ENCODE results near the gene DUSP1. TPM values are rescaled to one million over a fixed set of nuclear protein-coding genes. Genes with fewer than 3 reads are reported as not detected.
A peak's percentile ranks its signal among the peaks of the same experiment; 100 is the strongest.

The DUSP1 gene
- total RNA-seq, 1 experiment from 2014 or later, result 38.1 TPM

- intact Hi-C loops (cut with micrococcal nuclease; ENCODE audit: unreplicated experiment), result no loop called here
- no peak overlapping the region for H3K4me3 Mint-ChIP-seq (ENCODE audit: low read depth, unreplicated experiment)
- H3K27ac Mint-ChIP-seq (ENCODE audit: unreplicated experiment), result no peak overlapping the region
- peaks cover 22% of the 10 kb centered on the region for H3K36me3 Mint-ChIP-seq (ENCODE audit: insufficient read depth, unreplicated experiment)
- peaks cover 59% of the 10 kb centered on the region for H3K4me1 Mint-ChIP-seq (ENCODE audit: low read depth, unreplicated experiment)
- H3K27me3 Mint-ChIP-seq (ENCODE audit: unreplicated experiment), result no peaks in the 10 kb centered on the region
- no TSS peak for BruUV-seq (replicated peaks)
- no peaks in the 10 kb centered on the region for H3K9me3 Mint-ChIP-seq (ENCODE audit: low read depth, unreplicated experiment)
- DNase-seq, result no peak
- CTCF ChIA-PET, result interaction anchor here (0.8 kb wide), 1 partner anchor 31 kb away, joined by 4 read pairs; no protein-coding TSS in a partner anchor
- no peak for TF ChIP-seq CTCF (IDR thresholded peaks at IDR 0.05; ENCODE audit: unreplicated experiment)
These were observed 31.7 kb upstream of the DUSP1 start for GRCh38 chr5:172802567-172803176.

- no peak overlapping the region for H3K4me3 Mint-ChIP-seq (ENCODE audit: low read depth, unreplicated experiment)
- DNase-seq, result no peak
- H3K9me3 Mint-ChIP-seq (ENCODE audit: low read depth, unreplicated experiment), result no peaks in the 10 kb centered on the region
- H3K4me1 Mint-ChIP-seq (ENCODE audit: low read depth, unreplicated experiment), result peaks cover 59% of the 10 kb centered on the region
- intact Hi-C loops (cut with micrococcal nuclease; ENCODE audit: unreplicated experiment), result no loop called here
- CTCF ChIA-PET, result no interaction called here
- no peak for TF ChIP-seq CTCF (IDR thresholded peaks at IDR 0.05; ENCODE audit: unreplicated experiment)
- no peaks in the 10 kb centered on the region for H3K27me3 Mint-ChIP-seq (ENCODE audit: unreplicated experiment)
- no peak overlapping the region for H3K27ac Mint-ChIP-seq (ENCODE audit: unreplicated experiment)
- no TSS peak for BruUV-seq (replicated peaks)
- peaks cover 16% of the 10 kb centered on the region for H3K36me3 Mint-ChIP-seq (ENCODE audit: insufficient read depth, unreplicated experiment)
These were observed 31.1 kb upstream of the DUSP1 start for GRCh38 chr5:172802112-172802511.

- peak; percentile 48 for DNase-seq
These were observed 30.2 kb upstream of the DUSP1 start for GRCh38 chr5:172801179-172801671.

GRCh38 chr5:172800088-172800551, 29.1 kb upstream of the DUSP1 start:
- intact Hi-C loops (cut with micrococcal nuclease; ENCODE audit: unreplicated experiment), result no loop called here
- BruUV-seq (replicated peaks), result no TSS peak
- no peak overlapping the region for H3K4me3 Mint-ChIP-seq (ENCODE audit: low read depth, unreplicated experiment)

More at GRCh38 chr5:172801179-172801671, 30.2 kb upstream of the DUSP1 start:
- H3K27ac Mint-ChIP-seq (ENCODE audit: unreplicated experiment), result peak overlapping the region; percentile 95
- H3K36me3 Mint-ChIP-seq (ENCODE audit: insufficient read depth, unreplicated experiment), result peaks cover 17% of the 10 kb centered on the region
- TF ChIP-seq CTCF (IDR thresholded peaks at IDR 0.05; ENCODE audit: unreplicated experiment), result no peak
- CTCF ChIA-PET, result interaction anchor here (0.5 to 1.1 kb wide), 3 partner anchors 30 to 93 kb away, joined by 3 to 4 read pairs (median 3); partner anchors contain the start of gene DUSP1
- peaks cover 60% of the 10 kb centered on the region for H3K4me1 Mint-ChIP-seq (ENCODE audit: low read depth, unreplicated experiment)
- H3K27me3 Mint-ChIP-seq (ENCODE audit: unreplicated experiment), result no peaks in the 10 kb centered on the region
- intact Hi-C loops (cut with micrococcal nuclease; ENCODE audit: unreplicated experiment), result no loop called here
- H3K9me3 Mint-ChIP-seq (ENCODE audit: low read depth, unreplicated experiment), result no peaks in the 10 kb centered on the region
- peak overlapping the region; percentile 22 for H3K4me3 Mint-ChIP-seq (ENCODE audit: low read depth, unreplicated experiment)
- BruUV-seq (replicated peaks), result no TSS peak

More at GRCh38 chr5:172800088-172800551, 29.1 kb upstream of the DUSP1 start:
- no peaks in the 10 kb centered on the region for H3K27me3 Mint-ChIP-seq (ENCODE audit: unreplicated experiment)
- CTCF ChIA-PET, result interaction anchor here (0.7 to 1.1 kb wide), 5 partner anchors 8 to 85 kb away, joined by 3 to 5 read pairs (median 3); partner anchors contain the start of gene DUSP1
- H3K9me3 Mint-ChIP-seq (ENCODE audit: low read depth, unreplicated experiment), result no peaks in the 10 kb centered on the region
- H3K36me3 Mint-ChIP-seq (ENCODE audit: insufficient read depth, unreplicated experiment), result peaks cover 17% of the 10 kb centered on the region
- peaks cover 54% of the 10 kb centered on the region for H3K4me1 Mint-ChIP-seq (ENCODE audit: low read depth, unreplicated experiment)
- H3K27ac Mint-ChIP-seq (ENCODE audit: unreplicated experiment), result no peak overlapping the region
- no peak for TF ChIP-seq CTCF (IDR thresholded peaks at IDR 0.05; ENCODE audit: unreplicated experiment)
- no peak for DNase-seq

All from Calu3 (cell line).